HepG2 (cell line): ENCODE results near the gene KMT2D. TPM values are rescaled to one million over a fixed set of nuclear protein-coding genes. Genes with fewer than 3 reads are reported as not detected.

Experiments
- ATAC-seq: fragments of 200-7000 bp; cut with Tn5 transposase; 3 replicates; pipeline ENCODE4 v1.9.1; 2020; ENCODE audit warnings: mild to moderate bottlenecking, moderate library complexity
- BruUV-seq: library from RNA; stranded (reverse); fragments of 400-500 nt; replicated peaks from 2 replicates; lab custom pipeline; 2021; lab: Mats Ljungman, UMichigan
- CTCF ChIA-PET: fragments of 300-600 bp; formaldehyde crosslinking; extraction: SDS; loops from one replicate; lab custom pipeline; 2021; ENCODE audit warnings: low total read pairs, inconsistent platforms, low intra/inter-chr PET ratio; lab: Yijun Ruan, JAX
- POLR2A ChIA-PET: fragments of 350-600 bp; sonication (Branson Sonifier 250); formaldehyde crosslinking; loops from one replicate; lab custom pipeline; 2020; ENCODE audit warnings: antibody characterized with exemption, inconsistent platforms; lab: Yijun Ruan, JAX
- DNase-seq: peaks from one replicate; pipeline ENCODE4 v3.0.0-alpha.2; 2015; ENCODE audit warnings: low spot score
- FAIRE-seq: peaks from 3 replicates; lab custom pipeline; 2011; peaks lifted over from hg19 to GRCh38; lab: Jason Lieb, UNC
- H2AFZ ChIP-seq: one replicate; pipeline ENCODE4 v1.6.1; 2011; ENCODE audit warnings: low read length, inconsistent platforms
- H3K27ac ChIP-seq: fragments of 300-600 bp; 3 replicates; pipeline ENCODE4 v1.8.0; 2011; ENCODE audit warnings: mixed run types, mild to moderate bottlenecking, mixed read lengths, low read length, inconsistent platforms; ENCODE audit not compliant: insufficient read depth; ENCODE audit errors: extremely low read length
- H3K27me3 ChIP-seq, 2 experiments: fragments of 200-600 bp in 1 of 2; 2 replicates in 1 of 2; 3 replicates in 1 of 2; pipeline versions ENCODE4 v1.6.0 to v1.8.0; 2011; ENCODE audit warnings: low read length in 2 of 2, mild to moderate bottlenecking in 2 of 2, moderate library complexity in 2 of 2, inconsistent platforms in 1 of 2; ENCODE audit not compliant: insufficient read depth in 2 of 2, control insufficient read depth in 1 of 2
- H3K36me3 ChIP-seq, 2 experiments: fragments of 200-600 bp in 1 of 2; replicated peaks in 1 of 2; 2 replicates in 1 of 2; 3 replicates in 1 of 2; pipeline versions ENCODE4 v1.5.1 to v1.8.0; 2011; ENCODE audit warnings: low read length in 2 of 2, inconsistent platforms in 1 of 2; ENCODE audit not compliant: insufficient read depth in 2 of 2, control insufficient read depth in 1 of 2
- H3K4me1 ChIP-seq: 2 replicates; pipeline ENCODE4 v1.5.1; 2012; ENCODE audit warnings: low read length, inconsistent platforms; ENCODE audit not compliant: insufficient read depth
- H3K4me2 ChIP-seq: 2 replicates; pipeline ENCODE4 v1.6.0; 2011; ENCODE audit warnings: low read depth, low read length, inconsistent platforms
- H3K4me3 ChIP-seq, 3 experiments: fragments of 200-600 bp in 1 of 3; sonication (generic), shearing (Covaris generic) in 1 of 3; replicated peaks in 1 of 3; 2 replicates each; pipeline ENCODE4 v1.5.1; 2011 to 2016; ENCODE audit warnings: low read length in 3 of 3, inconsistent platforms in 2 of 3, low read depth in 2 of 3, mild to moderate bottlenecking in 2 of 3, control low read depth in 1 of 3, mixed read lengths in 1 of 3; ENCODE audit not compliant: insufficient read depth in 1 of 3
- H3K79me2 ChIP-seq: one replicate; pipeline ENCODE4 v1.6.1; 2011; ENCODE audit warnings: low read length, inconsistent platforms; ENCODE audit not compliant: insufficient read depth
- H3K9ac ChIP-seq: 2 replicates; pipeline ENCODE4 v1.6.0; 2011; ENCODE audit warnings: mild to moderate bottlenecking, low read depth, low read length, inconsistent platforms; ENCODE audit not compliant: insufficient read depth
- H3K9me3 ChIP-seq: 2 replicates; pipeline ENCODE4 v1.5.1; 2012; ENCODE audit warnings: mild to moderate bottlenecking, low read length
- H4K20me1 ChIP-seq: 2 replicates; pipeline ENCODE4 v1.6.0; 2011; ENCODE audit warnings: inconsistent platforms, mild to moderate bottlenecking, low read length, moderate library complexity; ENCODE audit not compliant: insufficient read depth
- CEBPB ChIP-seq: IDR thresholded peaks from 2 replicates; pipeline ENCODE4 v1.6.1; 2011; ENCODE audit warnings: low read depth, low read length, improper control_type of control experiment, borderline replicate concordance
- EED ChIP-seq: sonication (generic); formaldehyde crosslinking; IDR thresholded peaks from 2 replicates; pipeline ENCODE4 v1.5.0; 2020; ENCODE audit warnings: mild to moderate bottlenecking, missing genetic modification reagents
- EP300 ChIP-seq, 3 experiments: sonication (generic) in 1 of 3; formaldehyde crosslinking in 1 of 3; IDR thresholded peaks; 2 replicates each; pipeline versions ENCODE4 v1.5.1 to v1.6.1; 2011 to 2020; ENCODE audit warnings: low read depth in 2 of 3, low read length in 2 of 3, borderline replicate concordance in 1 of 3, improper control_type of control experiment in 1 of 3, mild to moderate bottlenecking in 1 of 3, missing genetic modification reagents in 1 of 3, moderate library complexity in 1 of 3
- ESRRA ChIP-seq: sonication (generic); formaldehyde crosslinking; IDR thresholded peaks from 2 replicates; pipeline ENCODE4 v1.5.1; 2020; ENCODE audit warnings: mild to moderate bottlenecking, low read depth, missing genetic modification reagents
- GATAD1 ChIP-seq: IDR thresholded peaks from 2 replicates; pipeline ENCODE4 v1.6.1; 2016; ENCODE audit warnings: missing genetic modification reagents, missing compliant biosample characterization
- NFIB ChIP-seq: sonication (generic); formaldehyde crosslinking; IDR thresholded peaks from 2 replicates; pipeline ENCODE4 v1.9.0; 2021; ENCODE audit warnings: missing genetic modification reagents, mild to moderate bottlenecking, borderline replicate concordance
- XBP1 ChIP-seq: sonication (generic); formaldehyde crosslinking; IDR thresholded peaks from 2 replicates; pipeline ENCODE4 v1.5.0; 2020; ENCODE audit warnings: missing genetic modification reagents
- ZMAT3 ChIP-seq: sonication (generic); formaldehyde crosslinking; conservative IDR thresholded peaks from 2 replicates; pipeline ENCODE4 v1.7.0; 2021; ENCODE audit warnings: missing genetic modification reagents
- ZNF12 ChIP-seq: sonication (generic); formaldehyde crosslinking; IDR thresholded peaks from 2 replicates; pipeline ENCODE4 v1.5.0; 2020; ENCODE audit warnings: missing genetic modification reagents
- ZNF20 ChIP-seq: sonication (generic); formaldehyde crosslinking; IDR thresholded peaks from 2 replicates; pipeline ENCODE4 v1.4.0; 2020; ENCODE audit warnings: mild to moderate bottlenecking, moderate library complexity, missing genetic modification reagents
- ZNF337 ChIP-seq: sonication (generic); formaldehyde crosslinking; IDR thresholded peaks from 2 replicates; pipeline ENCODE4 v1.5.1; 2020; ENCODE audit warnings: missing genetic modification reagents, low read depth, mild to moderate bottlenecking, borderline replicate concordance
- ZSCAN21 ChIP-seq: sonication (generic); formaldehyde crosslinking; IDR thresholded peaks from 2 replicates; pipeline ENCODE4 v1.8.0; 2022; ENCODE audit warnings: mild to moderate bottlenecking, missing genetic modification reagents, moderate library complexity, borderline replicate concordance
- WGBS: methylation state at CpG from one replicate; pipeline ENCODE4 v1.1.6; 2017; ENCODE audit warnings: low lambda C conversion rate; 5-methylcytosine and 5-hydroxymethylcytosine counted together
- in situ Hi-C: cut with HindIII; loops from 2 replicates; pipeline ENCODE4 v1.10.0; 2017; ENCODE audit warnings: low pct_unique_long_range_greater_than_20kb; ENCODE audit not compliant: extremely low pct_ligation_motif_present
- intact Hi-C: fragments of 100-400 bp; cut with micrococcal nuclease; formaldehyde crosslinking; loops from one replicate; pipeline ENCODE4 v1.10.0; 2022; ENCODE audit not compliant: unreplicated experiment
- polyA plus RNA-seq, 8 experiments: library from polyadenylated mRNA; depleted of rRNA in 3 of 8; stranded (reverse) in 7 of 8; unstranded in 1 of 8; fragments of >200 nt; fragmentation: Illumina TruSeq in 4 of 8; extraction: Trizol in 4 of 8; gene quantifications; 2 replicates each; pipeline versions ENCODE4 v1.2.1 to v1.2.3, GENCODE V29; 2011 to 2016; ENCODE audit warnings: low read depth in 4 of 8, missing spikeins in 1 of 8, mixed read lengths in 1 of 8; ENCODE audit not compliant: insufficient read depth in 1 of 8
- total RNA-seq, 5 experiments: library from RNA; depleted of rRNA; stranded (reverse); fragments of >200 nt; fragmentation: Illumina TruSeq; extraction: Trizol; gene quantifications; 2 replicates each; pipeline ENCODE4 v1.2.3, GENCODE V29; 2016; ENCODE audit warnings: low read depth in 1 of 5
- TF ChIP-seq, protein P1 (sequence below): sonication (generic); formaldehyde crosslinking; IDR thresholded peaks from 2 replicates; pipeline ENCODE4 v1.4.0; 2020; ENCODE audit warnings: mild to moderate bottlenecking, missing genetic modification reagents
- TF ChIP-seq, protein P2 (sequence below): sonication (generic); formaldehyde crosslinking; IDR thresholded peaks from 2 replicates; pipeline ENCODE4 v1.4.0; 2020; ENCODE audit warnings: missing genetic modification reagents
- TF ChIP-seq, protein P3 (sequence below): sonication (generic); formaldehyde crosslinking; IDR thresholded peaks from 2 replicates; pipeline ENCODE4 v1.9.0; 2021; ENCODE audit warnings: mild to moderate bottlenecking, missing genetic modification reagents

The KMT2D gene
- total and polyA plus RNA-seq, 2 of the 13 experiments (the other 11 are each of a cell fraction or from before 2014, with no cell fraction given) = 8.1 to 10.4 TPM

DNA sequence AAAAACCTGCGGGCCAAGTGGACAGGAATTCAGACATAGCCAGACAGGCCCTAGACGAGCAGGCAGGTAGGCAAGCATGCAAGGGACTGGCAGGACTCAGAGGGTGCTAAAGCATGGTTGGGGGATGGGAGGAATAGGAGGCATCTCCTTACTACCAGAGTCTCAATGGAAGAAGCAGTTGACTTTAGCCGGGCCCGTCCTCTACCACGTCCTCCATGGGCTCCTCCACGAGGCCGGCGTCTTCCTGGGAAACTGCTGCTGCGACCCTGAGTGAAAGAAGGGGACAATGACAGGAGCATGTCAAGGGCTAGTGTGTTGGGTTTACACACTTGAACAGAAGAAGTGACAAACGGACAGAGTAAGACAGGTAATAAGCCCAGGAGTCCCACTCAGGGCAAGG is 11.6 kb downstream of the KMT2D start:
- Histone ChIP-seq H3K27ac (no peak overlapping the region), H3K4me1 (no peaks in the 10 kb centered on the region), H3K36me3 (peaks cover 71 to 96% of the 10 kb centered on the region in 2 experiments), H3K9me3 (no peaks in the 10 kb centered on the region), H3K79me2 (no peaks in the 10 kb centered on the region), H3K27me3 (no peaks in the 10 kb centered on the region), H2AFZ (no peak overlapping the region), H3K9ac (no peak overlapping the region), H4K20me1 (peaks cover 8% of the 10 kb centered on the region; the same call in 1 of the 2 replicates), H3K4me2 (no peak overlapping the region), H3K4me3 (no peak overlapping the region)
- intact Hi-C loops = no loop called here
- in situ Hi-C loops = no loop called here
- POLR2A ChIA-PET = interaction anchor here (1.2 kb wide), 1 partner anchor 81 kb away, joined by 3 read pairs; no protein-coding TSS in a partner anchor
- no peak for DNase-seq
- WGBS = 98% methylated on average over 10 of the region's 10 CpGs
- CTCF ChIA-PET = no interaction called here
- no peak for FAIRE-seq
- no peak for ATAC-seq
- no TSS peak for BruUV-seq
- TF ChIP-seq ZNF12 (no peak), ZMAT3 (CRISPR knock-in tag) (no peak), ZNF337 (CRISPR knock-in tag) (no peak), EP300 (IDR thresholded peaks at IDR 0.05; ENCODE audit: low read depth in 2 of 2, low read length in 2 of 2) (no peak), EP300 (CRISPR knock-in tag; IDR thresholded peaks at IDR 0.05; ENCODE audit: borderline replicate concordance) (no peak), GATAD1 (CRISPR knock-in tag) (no peak), XBP1 (no peak), CEBPB (no peak), EED (CRISPR knock-in tag) (no peak), ZSCAN21 (no peak), ZNF20 (CRISPR knock-in tag) (no peak), ESRRA (no peak), NFIB (CRISPR knock-in tag) (no peak)
- TF ChIP-seq, protein P1, sequence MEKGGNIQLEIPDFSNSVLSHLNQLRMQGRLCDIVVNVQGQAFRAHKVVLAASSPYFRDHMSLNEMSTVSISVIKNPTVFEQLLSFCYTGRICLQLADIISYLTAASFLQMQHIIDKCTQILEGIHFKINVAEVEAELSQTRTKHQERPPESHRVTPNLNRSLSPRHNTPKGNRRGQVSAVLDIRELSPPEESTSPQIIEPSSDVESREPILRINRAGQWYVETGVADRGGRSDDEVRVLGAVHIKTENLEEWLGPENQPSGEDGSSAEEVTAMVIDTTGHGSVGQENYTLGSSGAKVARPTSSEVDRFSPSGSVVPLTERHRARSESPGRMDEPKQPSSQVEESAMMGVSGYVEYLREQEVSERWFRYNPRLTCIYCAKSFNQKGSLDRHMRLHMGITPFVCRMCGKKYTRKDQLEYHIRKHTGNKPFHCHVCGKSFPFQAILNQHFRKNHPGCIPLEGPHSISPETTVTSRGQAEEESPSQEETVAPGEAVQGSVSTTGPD = no peak
- TF ChIP-seq, protein P2, sequence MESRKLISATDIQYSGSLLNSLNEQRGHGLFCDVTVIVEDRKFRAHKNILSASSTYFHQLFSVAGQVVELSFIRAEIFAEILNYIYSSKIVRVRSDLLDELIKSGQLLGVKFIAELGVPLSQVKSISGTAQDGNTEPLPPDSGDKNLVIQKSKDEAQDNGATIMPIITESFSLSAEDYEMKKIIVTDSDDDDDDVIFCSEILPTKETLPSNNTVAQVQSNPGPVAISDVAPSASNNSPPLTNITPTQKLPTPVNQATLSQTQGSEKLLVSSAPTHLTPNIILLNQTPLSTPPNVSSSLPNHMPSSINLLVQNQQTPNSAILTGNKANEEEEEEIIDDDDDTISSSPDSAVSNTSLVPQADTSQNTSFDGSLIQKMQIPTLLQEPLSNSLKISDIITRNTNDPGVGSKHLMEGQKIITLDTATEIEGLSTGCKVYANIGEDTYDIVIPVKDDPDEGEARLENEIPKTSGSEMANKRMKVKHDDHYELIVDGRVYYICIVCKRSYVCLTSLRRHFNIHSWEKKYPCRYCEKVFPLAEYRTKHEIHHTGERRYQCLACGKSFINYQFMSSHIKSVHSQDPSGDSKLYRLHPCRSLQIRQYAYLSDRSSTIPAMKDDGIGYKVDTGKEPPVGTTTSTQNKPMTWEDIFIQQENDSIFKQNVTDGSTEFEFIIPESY = no peak
- TF ChIP-seq, protein P3, sequence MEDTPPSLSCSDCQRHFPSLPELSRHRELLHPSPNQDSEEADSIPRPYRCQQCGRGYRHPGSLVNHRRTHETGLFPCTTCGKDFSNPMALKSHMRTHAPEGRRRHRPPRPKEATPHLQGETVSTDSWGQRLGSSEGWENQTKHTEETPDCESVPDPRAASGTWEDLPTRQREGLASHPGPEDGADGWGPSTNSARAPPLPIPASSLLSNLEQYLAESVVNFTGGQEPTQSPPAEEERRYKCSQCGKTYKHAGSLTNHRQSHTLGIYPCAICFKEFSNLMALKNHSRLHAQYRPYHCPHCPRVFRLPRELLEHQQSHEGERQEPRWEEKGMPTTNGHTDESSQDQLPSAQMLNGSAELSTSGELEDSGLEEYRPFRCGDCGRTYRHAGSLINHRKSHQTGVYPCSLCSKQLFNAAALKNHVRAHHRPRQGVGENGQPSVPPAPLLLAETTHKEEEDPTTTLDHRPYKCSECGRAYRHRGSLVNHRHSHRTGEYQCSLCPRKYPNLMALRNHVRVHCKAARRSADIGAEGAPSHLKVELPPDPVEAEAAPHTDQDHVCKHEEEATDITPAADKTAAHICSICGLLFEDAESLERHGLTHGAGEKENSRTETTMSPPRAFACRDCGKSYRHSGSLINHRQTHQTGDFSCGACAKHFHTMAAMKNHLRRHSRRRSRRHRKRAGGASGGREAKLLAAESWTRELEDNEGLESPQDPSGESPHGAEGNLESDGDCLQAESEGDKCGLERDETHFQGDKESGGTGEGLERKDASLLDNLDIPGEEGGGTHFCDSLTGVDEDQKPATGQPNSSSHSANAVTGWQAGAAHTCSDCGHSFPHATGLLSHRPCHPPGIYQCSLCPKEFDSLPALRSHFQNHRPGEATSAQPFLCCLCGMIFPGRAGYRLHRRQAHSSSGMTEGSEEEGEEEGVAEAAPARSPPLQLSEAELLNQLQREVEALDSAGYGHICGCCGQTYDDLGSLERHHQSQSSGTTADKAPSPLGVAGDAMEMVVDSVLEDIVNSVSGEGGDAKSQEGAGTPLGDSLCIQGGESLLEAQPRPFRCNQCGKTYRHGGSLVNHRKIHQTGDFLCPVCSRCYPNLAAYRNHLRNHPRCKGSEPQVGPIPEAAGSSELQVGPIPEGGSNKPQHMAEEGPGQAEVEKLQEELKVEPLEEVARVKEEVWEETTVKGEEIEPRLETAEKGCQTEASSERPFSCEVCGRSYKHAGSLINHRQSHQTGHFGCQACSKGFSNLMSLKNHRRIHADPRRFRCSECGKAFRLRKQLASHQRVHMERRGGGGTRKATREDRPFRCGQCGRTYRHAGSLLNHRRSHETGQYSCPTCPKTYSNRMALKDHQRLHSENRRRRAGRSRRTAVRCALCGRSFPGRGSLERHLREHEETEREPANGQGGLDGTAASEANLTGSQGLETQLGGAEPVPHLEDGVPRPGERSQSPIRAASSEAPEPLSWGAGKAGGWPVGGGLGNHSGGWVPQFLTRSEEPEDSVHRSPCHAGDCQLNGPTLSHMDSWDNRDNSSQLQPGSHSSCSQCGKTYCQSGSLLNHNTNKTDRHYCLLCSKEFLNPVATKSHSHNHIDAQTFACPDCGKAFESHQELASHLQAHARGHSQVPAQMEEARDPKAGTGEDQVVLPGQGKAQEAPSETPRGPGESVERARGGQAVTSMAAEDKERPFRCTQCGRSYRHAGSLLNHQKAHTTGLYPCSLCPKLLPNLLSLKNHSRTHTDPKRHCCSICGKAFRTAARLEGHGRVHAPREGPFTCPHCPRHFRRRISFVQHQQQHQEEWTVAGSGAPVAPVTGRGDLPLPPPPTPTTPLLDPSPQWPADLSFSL (CRISPR knock-in tag) = no peak
